H1 (cell line): ENCODE measurements around the gene DBNDD1.

Source experiments
- CREB1 ChIP-seq: IDR thresholded peaks from 2 replicates; pipeline ENCODE4 v1.6.1; 2012; ENCODE audit warnings: inconsistent platforms
- POLR2AphosphoS5 ChIP-seq: IDR thresholded peaks from 2 replicates; pipeline ENCODE4 v1.6.1; 2011; ENCODE audit warnings: low read depth, low read length

- TF ChIP-seq POLR2AphosphoS5, result no peak
- no peak for TF ChIP-seq CREB1
Observed at GRCh38 chr16:89957216-89957785, 62.0 kb downstream of the DBNDD1 start.
